HG02943 (cell line): ENCODE data around the gene RARA.
"Not testable (repeated sequence)": the region's sequence is repeated elsewhere in the genome, so short reads cannot be mapped to it uniquely, and the experiment has no call there.

Source experiments
- ATAC-seq: cut with Tn5 transposase; IDR thresholded peaks from one replicate; pipeline ENCODE4 v1.9.1; 2021; ENCODE audit warnings: mild to moderate bottlenecking, low read depth, moderate library complexity; ENCODE audit not compliant: unreplicated experiment

RARA gene

DNA sequence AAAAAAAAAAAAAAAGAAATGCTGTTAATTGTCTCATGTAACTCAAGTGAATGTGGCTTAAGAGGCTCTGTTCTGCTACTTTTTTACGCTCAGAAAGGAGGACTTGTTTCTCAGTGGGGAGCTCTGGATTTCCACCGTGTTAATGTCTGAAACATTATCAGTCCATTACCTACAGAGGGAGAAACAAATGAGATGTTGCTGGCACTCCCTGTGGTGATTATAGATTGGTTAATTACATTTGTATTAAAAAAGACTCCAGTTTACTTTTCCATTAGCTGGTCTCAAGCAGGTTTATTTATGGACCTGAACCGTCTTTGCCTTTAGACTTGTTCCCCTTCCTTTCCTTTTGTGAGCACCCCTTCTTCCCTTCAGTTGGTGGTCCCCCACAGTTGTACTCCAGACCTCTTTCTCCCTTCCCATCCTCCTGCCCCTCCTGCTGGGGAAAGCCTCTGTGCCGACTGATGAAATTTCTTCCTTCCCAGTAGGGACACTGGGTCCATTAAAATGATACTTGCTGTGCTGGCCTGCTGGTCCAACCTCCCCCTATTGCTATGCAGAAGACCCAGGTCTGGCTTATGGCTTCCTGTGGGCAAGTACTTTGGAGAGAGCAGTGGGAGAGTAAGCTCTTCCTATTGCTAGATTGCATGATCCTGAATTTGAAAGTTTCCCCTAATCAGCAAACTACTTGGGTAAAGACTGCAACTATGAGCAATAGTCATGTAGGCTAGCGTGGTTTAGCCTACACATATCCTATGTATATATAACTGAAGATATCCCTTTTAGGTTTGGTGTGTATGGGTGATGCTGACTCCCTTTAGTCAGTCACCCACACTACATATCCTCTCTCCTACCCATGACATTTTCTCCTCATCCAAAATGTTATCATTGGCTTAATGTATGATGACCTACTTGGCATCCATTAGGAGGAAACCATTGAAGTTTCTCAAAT lies 13.2 kb upstream of the RARA start:
- no peak for ATAC-seq

DNA sequence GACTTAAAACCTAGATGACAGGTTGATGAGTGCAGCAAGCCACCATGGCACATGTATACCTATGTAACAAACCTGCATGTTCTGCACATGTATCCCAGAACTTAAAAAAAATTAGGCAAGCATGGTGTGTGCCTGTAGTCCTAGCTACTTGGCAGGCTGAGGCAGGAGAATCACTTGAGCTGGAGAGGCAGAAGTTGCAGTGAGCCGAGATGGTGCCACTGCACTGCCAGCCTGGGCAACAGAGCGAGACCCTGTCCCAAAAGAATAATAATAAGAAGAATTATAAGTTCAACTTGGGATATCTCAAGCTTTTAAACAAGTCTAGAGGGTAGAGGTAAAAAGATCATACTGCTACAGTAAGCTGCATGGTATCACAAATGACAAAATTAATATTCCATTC lies 11.5 kb upstream of the RARA start:
- no peak for ATAC-seq

DNA sequence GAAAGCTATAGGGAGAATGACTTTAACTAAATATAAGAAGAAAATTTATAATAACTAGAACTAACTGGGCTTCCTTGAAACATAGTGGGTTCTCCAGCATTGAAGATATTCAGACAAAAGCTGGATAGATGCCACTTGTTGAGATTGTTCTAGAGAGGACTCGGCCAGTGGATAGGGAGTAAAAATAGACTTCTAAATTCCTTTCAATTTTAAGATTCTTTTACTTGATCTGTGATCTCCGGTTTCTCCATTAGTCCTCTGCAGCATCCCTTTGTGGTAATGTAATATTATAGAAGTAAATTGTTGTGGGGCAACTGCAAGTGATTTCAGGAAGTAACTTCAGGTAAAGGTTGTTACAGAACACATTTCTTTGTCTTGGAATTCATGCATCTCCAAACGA lies 10.3 kb upstream of the RARA start:
- no peak for ATAC-seq

DNA sequence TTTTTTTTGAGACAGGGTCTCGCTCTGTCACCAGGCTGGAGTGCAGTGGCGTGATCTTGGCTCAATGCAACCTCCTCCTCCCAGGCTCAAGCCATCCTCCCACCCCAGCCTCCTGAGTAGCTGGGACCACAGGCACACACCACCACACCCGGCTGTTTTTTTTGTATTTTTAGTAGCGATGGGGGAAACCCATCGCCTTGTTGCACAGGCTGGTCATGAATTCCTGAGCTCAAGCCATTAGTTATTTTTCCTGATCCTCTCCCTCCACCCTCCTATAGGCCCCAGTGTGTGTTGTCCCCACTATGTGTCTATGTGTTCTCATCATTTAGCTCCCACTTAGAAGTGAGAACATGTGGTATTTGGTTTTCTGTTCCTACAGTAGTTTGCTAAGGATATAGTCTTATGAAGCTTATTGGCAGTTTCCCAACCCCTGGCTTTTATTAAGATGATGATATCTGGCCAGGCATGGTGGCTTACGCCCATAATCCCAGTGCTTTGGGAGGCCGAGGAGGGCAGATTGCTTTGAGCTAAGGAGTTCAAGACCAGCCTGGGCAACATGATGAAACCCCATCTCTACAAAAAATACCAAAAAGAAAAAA lies 9.7 kb upstream of the RARA start:
- ATAC-seq, result not testable (repeated sequence)

DNA sequence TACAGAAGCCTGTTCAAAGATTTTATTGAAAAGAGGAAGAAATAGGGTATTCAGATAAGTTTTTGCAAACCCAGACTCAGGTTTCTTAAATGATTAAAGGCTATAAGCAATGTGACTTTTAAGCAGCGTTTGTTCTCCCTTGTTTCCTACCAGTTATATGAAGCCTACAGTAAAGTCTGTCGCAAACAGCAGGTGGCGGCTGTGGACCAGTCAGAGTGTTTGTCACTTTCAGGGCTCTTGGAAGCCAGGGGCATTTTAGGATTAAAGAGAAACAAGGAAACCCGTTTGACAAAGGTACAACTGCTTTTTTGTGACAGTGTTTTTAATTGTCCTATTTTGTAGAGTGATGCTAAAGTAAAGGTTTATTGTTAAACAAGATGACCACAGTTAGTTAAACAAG lies 7.7 kb upstream of the RARA start:
- no peak for ATAC-seq

DNA sequence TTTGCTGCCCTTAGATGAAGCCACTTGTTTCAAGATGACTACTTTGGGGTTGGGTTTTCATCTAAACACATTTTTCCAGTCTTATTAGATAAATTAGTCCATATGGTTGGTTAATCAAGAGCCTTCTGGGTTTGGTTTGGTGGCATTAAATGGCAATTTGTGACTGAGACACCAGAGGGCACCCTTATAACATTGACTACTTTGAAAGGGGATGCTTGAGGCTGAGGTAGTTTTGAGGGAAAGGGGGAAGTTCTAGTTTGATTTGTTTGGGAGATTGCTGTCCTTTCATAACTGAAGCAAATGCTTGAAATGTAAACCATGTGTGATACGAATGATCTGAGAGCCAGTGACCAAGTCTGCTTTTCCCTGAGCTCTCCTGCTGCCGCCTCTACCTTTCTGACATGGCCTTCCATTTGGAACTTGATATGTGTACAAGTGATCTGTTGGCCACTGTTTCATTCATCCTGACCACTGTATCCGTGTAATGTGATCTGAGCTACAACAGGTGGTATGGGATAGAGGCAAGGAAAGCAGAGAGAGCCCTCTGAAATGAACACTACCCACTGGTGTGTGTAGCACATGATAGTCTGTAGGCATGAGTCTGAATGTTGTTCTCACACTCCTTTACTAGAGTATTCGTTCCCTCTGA lies 5.8 kb upstream of the RARA start:
- no peak for ATAC-seq

DNA sequence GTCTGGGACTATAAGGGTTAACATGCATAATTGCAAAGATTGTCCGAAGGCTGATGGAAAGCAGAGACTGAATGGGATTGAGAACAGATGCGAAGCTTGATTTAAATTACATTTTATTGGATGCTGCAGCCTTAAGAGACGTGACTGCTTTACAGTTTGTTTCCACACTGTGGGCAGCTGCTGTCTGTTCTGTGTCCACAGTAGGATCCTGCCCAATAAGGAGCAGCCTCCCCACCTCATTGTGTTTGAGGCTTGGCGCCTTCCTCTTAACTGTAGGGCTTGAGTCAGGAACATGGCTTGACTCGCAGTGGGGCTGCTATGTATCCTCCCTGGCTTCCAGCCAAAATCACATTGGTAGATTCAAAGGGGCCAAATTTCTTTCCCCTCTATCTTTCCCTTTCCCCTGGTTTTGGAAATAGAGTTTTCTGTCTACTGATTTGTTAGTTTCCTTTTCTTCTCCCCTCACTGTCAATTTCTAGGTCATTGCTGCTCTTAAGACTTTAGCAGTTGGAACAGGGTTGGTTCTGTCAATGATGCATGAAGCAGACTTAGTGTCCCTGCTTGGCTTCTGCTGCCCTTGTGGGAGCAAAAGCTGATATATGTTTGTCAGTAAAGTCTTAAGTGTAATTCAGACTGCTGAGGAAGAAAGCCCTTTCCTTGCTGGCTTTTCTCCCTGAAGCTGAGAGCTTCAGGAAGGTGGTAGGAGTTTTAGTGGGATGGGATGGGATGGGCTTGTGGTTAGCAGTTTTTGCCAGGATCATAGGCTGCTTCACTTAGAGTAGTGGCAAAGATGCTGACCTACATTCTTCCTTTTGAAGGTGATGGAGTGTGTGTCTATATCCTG lies 5.0 kb upstream of the RARA start:
- no peak for ATAC-seq

DNA sequence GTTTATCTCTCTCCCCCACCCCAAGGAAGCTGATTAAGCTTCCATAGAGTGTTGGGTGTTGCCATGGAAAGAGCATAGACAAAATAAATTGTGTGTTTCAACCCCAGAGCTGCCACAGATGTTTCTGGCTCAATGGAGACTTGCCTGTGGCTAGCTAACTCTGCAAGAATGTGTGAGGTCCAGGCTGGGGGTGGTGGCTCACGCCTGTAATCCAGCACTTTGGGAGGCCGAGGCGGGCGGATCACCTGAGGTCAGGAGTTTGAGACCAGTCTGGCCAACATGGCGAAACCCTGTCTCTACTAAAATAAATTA lies 4.5 kb upstream of the RARA start:
- ATAC-seq, result not testable (repeated sequence)

DNA sequence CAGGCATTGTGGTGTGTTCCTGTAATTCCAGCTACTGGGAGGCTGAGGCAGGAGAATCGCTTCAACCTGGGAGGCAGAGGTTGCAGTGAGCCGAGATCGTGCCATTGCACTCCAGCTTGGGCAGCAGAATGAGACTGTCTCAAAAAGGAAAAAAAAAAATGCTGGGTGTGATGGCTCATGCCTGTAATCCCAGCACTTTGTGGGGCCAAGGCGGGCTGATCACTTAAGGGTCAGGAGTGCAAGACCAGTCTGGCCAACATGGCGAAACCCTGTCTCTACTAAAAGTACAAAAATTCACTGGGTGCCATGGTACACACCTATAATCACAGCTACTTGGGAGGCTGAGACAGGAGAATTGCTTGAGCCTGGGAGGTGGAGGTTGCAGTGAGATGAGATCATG lies 4.1 kb upstream of the RARA start:
- not testable (repeated sequence) for ATAC-seq

DNA sequence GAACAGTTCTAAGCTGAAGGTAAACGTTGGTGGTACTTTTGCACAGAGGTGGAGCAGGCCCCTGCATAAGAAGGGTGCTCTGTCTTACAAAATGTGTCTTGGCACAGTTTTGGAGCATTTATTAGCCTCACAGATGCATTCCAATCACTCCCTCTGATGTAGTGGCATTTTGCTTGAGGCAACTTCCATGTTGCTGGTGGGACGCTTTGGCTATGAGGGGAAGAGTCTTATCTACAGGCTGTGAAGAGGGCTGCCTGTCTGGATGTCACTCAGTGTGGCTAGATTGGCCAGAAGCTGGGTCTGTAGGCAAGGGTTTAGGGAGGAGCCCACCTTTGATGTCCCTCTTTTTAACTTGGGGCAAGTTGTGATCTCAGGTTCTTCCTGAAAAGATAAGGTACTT lies 2.6 kb upstream of the RARA start:
- no peak for ATAC-seq

DNA sequence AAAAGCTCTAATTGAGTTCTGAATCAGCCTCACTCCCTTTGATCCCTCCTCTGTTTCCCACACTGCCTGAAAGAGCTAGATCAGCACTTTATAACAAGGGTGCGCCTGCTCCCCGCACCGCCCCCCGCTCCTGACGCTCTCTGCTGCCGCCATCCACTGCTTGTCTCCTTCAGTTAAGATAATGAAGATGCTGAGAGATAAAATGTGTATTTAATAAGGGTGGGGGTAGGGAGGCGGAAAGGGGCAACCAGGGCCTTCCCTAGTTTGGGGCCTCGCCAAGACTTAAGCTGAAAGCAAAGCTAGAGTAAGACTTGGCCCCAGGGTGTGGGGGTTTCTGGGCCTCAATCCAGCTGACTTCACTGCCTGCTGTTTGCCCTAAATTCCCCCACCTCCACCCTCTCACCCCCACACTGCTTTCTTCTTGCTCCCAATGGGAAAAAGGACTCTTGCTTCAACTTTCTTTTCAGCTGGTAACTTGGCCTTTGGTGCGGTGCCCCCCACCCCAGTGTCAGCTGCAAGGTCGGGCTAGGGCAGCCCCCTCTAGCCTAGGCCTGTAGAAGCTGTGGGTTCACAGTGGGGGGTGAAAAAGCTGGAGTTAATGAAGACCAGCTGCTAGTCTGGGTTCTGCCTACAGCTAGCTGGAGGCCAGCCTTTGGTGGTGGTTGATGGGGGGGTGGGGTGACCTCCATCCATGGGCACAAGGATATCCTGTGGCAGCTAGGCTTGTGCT lies 1.8 kb upstream of the RARA start:
- ATAC-seq, result no peak

DNA sequence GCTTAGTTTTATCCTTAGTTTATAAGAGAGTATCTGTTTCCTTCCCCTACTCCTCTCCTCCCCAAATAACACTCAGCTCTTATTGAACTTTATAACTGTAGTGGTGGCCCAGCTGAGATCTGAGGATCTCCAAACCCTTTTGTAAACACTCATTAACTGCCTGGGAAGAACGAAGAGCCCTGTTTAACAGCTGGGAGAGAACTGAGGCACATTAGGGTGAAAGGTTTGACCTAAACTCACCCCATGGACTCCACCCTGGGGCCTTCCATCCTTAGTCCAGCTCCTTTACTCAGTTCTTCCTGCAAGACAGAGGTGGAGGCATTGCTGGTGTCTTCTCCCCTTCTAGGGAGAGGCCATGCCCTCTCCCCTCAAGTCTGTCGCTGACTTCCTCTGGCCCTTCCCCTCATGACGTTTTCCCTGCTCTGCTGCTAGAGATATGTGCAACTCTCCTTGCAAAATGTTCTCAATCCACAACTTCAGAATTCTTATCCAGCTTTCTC lies 1.2 kb upstream of the RARA start:
- no peak for ATAC-seq

DNA sequence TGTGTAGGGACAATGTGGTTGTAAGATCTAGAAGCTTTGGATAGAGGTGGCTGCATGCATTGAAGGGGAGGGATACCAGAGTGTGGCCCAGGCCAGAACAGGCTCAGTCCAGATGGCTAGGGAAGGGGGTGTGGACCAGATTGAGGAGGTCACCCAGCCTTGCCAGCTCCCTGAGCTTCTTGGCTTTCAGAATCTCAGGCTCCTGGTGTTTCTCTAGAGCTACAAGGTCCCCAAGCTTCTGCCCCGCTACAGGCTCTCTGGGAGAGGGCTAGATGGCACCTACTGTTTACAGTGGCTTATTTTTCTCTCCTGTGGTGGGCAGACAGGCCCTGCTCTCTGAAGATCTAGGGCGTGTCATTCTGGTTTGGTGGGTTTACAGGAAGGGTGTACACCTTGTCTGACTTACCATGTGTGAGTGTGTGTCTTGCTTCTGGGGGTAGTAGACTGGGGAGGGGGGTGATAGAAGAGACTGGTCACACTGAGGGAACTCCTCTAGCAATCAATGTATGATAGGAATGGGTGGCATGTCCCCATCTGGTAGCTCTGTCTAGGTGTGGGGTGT lies 1.1 kb downstream of the RARA start:
- ATAC-seq, result no peak

DNA sequence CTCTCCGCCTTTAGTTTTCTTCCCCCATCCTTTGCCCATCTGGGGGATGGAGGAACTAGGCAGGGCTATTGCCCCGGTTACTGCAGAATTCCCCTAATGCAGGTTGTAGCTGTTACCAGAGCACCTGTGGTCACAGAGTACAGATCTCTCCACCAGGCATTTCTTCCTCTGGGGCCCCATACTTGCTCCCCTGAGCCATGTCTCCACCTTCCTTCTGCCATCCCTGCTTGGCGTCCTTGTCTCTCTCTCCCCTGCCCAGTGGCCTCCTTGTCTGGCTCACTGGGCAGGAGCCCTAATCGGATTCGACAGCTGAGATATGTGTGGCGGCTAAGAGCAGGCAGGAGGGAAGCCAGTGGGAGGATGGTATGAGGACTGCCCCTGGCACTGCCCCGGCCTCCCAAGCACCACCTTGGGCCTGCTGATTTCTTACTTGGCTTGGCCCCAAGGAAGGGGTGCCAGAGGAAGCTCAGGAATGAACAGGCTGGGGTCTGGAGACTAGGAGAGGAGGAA lies 2.0 kb downstream of the RARA start:
- no peak for ATAC-seq

DNA sequence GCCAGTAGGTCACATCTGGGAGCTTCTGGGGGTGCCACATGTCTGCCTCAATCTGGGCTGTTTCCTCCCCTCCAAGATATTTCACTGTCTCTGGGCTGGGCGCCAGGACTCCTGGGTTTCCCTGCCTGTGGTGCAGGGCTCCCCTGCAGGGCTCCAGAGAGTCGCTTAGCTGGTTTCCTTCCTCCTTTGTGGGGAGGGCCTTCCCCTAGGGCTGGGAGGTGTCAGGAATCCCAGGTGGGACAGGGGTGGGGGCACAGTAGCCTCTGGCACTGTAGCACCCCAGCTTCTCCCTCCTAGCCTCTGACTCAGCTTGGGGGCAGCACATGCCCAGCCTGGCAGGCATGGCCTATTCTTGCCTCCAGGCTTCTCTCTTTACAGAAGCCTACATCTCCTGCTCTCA lies 2.6 kb downstream of the RARA start:
- ATAC-seq, result no peak

DNA sequence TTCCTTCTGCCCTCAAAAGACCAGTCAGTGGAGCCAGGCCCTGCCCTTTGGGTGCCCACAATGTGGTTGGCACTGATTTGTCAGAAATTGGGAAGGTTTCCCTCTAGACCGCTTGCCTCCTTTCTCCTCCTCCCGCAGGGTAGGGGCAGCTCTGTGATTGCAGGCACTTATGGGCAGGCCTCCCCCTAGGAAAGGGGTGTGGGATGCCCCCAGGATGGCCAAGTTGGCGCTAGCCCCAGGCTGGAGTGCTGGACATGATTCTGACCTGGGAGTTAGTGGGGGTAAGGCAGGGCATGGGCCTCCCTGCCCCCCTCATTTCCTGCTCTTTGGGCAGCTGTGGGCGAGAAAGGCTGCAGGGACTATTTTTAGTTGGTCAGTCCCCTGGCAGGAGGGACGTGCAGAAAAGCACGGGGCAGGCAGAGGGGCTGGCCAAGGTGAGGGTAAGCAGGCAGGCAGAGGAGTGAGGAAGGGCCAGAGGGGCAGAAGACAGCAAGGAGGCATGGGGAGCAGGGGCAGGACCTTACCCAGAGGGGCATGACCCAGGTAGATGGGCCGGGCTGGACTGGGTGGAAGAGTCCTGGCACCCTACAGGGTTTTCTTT lies 3.3 kb downstream of the RARA start:
- ATAC-seq, result no peak

DNA sequence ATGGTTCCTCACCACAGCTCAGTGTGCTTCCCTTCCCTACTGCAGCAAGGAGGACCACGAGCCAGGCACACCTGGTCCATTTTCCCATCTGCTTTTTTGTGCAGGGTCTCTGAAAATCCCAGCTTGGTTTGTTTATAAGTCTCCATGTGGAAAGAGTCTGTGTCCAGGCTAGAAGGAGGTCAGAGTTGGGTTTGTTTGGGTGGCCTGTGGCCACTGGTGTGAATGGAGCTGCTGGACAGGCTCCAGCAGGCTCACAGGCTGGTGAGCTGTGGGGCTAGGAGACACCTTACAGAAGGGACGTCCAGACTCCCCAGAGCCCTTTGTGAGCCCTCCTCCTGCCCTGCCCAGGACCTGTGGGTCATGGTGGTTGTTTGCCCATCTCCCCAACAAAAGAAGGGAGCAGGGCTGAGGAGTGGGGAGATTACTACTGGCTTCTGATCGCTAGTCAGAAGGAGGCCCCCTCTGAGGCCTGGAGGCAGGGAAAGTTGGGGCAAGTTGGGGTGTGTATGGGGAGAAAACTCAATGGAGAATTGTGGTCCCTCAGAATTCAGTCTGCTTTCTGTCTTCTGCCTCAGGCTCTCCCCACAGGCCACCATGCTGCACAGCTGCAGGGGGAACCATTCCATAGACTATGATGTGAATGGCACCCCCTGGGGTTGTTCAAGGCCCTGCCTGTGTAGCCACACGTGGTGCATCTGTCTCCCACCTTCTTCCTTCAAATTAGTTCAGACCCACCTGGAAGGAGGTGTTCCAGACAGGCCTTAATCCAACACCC lies 4.1 kb downstream of the RARA start:
- ATAC-seq, result no peak
